ENCODE results near the gene OSBPL1A.

OSBPL1A gene

DNA sequence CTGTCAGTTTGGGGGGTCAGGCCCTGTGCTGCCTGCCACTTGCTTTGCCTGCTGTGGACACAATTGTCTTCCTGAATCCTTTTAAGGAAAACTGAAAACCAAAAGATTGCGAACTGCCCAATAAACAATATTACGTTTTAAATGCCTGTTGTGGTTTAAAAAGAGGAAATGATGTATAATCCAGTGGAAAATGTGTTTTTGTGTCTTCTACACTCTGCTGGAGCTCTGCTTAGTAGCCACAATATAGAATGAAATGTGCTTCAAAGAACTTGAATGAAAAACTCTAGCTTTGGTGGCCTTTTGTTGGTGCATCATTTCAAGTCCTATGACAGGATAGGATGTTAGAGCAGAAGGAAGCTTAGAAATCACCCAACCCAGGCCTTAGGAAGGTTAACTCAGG is 282.0 kb downstream of the OSBPL1A start:
- DNase-seq, result peak; percentile 9

- no peak for DNase-seq
These were observed 282.6 kb downstream of the OSBPL1A start for GRCh38 chr18:24114924-24115549.

DNA sequence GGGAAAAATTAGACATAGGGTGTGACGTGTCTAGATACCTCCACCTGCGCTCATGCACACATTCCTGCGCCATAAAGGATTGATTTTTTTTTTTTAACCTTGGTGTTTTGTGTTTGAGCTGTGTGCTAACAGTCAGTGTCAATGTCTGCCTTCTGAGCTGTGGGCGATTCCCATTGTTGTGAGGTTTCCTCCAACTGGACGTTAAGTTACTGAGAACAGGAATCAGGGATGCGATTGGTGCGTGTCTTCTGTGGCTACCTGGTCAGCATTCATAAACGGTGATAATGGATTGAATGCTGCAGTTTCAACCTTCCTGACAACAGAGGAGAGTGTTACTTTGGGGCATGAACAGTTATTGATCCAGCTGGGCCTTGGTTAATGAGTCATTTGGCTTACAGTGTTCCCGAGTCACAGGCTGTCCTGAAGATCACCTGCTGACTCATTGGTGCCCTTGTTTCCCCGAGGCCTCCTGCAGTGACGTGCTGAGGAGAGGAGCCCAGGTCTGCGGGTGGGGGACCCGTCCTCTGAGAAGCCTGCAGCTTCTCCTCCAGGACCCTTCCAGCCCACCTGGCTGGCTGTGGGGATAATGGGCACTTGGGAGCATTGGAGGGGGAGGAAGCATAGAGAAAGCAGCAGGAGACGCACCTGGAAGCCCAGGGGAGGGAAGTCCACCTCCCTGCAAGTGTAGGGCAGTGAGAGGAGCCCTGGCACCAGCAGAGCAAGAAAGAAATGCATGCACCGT is 284.6 kb downstream of the OSBPL1A start:
- no peak for DNase-seq

- DNase-seq, result no peak
These were observed 285.2 kb downstream of the OSBPL1A start for GRCh38 chr18:24112464-24112863.

Data from hematopoietic multipotent progenitor cell treated with erythropoietin and hydrocortisone succinate and interleukin-3 and kit ligand, for 6 days (in vitro differentiated cells).